Measurements from ENCODE around the gene LRRN1.

DNA sequence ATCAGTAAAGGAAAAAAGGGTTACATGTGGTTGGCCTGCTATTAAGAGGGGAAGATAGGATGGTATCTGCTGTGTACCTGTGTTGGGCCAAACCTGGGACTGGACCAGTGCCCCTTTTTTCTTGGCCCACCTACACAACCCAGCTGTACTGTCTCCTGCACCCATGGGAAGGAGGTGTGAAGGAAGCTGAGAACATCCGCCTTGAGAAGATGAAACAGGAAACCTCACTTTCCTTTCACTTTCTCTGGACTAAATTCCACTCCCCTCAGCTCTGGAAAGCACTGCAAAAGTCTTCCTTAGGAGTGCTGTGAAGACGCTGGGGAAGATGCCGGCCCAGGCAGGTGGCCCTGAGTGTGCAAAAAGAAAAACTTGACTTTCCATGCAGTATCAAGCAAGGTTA lies 37.6 kb downstream of the LRRN1 start:
- TF ChIP-seq, protein P1, sequence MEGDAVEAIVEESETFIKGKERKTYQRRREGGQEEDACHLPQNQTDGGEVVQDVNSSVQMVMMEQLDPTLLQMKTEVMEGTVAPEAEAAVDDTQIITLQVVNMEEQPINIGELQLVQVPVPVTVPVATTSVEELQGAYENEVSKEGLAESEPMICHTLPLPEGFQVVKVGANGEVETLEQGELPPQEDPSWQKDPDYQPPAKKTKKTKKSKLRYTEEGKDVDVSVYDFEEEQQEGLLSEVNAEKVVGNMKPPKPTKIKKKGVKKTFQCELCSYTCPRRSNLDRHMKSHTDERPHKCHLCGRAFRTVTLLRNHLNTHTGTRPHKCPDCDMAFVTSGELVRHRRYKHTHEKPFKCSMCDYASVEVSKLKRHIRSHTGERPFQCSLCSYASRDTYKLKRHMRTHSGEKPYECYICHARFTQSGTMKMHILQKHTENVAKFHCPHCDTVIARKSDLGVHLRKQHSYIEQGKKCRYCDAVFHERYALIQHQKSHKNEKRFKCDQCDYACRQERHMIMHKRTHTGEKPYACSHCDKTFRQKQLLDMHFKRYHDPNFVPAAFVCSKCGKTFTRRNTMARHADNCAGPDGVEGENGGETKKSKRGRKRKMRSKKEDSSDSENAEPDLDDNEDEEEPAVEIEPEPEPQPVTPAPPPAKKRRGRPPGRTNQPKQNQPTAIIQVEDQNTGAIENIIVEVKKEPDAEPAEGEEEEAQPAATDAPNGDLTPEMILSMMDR (IDR thresholded peaks at IDR 0.05), result no peak
- no peak for TF ChIP-seq POLR2A (IDR thresholded peaks at IDR 0.05)

All from tibial nerve (tissue), 3 donors.